Measurements from ENCODE around the gene PPP2R2C.

GRCh38 chr4:6450709-6451108 lies 21.7 kb downstream of the PPP2R2C start:
- TF ChIP-seq CTCF (IDR thresholded peaks at IDR 0.05) (no peak), POLR2AphosphoS5 (IDR thresholded peaks at IDR 0.05) (no peak)
